ENCODE results near the gene ECT2. TPM values are rescaled to one million over a fixed set of nuclear protein-coding genes. Genes with fewer than 3 reads are reported as not detected.

ECT2 gene
- total RNA-seq, 2 donors from 2014 or later = 2.2 to 4.2 TPM

DNA sequence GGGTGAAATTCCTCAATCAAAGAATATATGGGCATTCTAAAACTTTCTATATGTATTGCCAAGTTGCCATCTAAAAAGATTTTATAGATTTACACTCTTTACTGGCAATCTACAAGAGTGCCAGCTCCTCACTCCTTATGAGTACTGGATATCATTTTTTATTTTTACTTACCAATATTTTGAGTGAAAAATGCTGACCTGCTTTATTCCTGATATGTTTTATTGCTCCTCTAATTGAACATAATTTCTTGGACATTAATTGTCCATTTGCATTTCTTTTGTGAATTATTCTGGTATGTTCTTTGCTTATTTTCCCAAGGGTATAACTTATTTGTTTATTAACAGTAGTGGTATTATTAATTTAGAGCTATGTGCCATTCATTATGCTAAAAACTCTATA is 96.8 kb downstream of the ECT2 start:
- H3K4me3 ChIP-seq = no peak overlapping the region
- no peaks in the 10 kb centered on the region for H3K27me3 ChIP-seq
- TF ChIP-seq, protein P1, sequence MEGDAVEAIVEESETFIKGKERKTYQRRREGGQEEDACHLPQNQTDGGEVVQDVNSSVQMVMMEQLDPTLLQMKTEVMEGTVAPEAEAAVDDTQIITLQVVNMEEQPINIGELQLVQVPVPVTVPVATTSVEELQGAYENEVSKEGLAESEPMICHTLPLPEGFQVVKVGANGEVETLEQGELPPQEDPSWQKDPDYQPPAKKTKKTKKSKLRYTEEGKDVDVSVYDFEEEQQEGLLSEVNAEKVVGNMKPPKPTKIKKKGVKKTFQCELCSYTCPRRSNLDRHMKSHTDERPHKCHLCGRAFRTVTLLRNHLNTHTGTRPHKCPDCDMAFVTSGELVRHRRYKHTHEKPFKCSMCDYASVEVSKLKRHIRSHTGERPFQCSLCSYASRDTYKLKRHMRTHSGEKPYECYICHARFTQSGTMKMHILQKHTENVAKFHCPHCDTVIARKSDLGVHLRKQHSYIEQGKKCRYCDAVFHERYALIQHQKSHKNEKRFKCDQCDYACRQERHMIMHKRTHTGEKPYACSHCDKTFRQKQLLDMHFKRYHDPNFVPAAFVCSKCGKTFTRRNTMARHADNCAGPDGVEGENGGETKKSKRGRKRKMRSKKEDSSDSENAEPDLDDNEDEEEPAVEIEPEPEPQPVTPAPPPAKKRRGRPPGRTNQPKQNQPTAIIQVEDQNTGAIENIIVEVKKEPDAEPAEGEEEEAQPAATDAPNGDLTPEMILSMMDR (IDR thresholded peaks at IDR 0.05) = no peak

DNA sequence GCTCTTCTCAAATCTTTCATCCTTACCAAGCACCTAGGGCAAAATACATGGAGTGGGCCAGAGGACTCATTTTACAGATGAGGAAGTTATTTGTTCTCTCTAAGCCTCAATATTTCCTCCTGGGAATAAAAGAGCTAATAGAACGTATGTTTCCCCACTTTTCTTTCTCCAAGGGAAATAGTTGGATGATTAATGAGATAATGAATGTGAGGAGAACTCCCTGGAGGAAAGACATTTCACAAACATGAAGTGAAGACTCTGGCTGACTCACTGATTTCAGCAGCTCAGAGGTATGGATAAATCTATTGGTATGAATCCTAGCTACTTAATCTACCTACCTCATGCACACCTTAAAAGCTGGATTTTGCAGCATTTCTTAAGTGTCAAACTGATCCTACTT is 98.4 kb downstream of the ECT2 start:
- no peak overlapping the region for H3K27ac ChIP-seq
- H3K36me3 ChIP-seq = no peaks in the 10 kb centered on the region
- no peaks in the 10 kb centered on the region for H3K9me3 ChIP-seq
- DNase-seq (ENCODE audit: low spot score) = no peak
- TF ChIP-seq, protein P1 (IDR thresholded peaks at IDR 0.05) = no peak
- H3K4me1 ChIP-seq = no peaks in the 10 kb centered on the region
- H3K4me3 ChIP-seq = no peak overlapping the region
- H3K27me3 ChIP-seq = no peaks in the 10 kb centered on the region

More for the DNA sequence above, 96.8 kb downstream of the ECT2 start:
- DNase-seq (ENCODE audit: low spot score) = no peak
- H3K9me3 ChIP-seq = no peaks in the 10 kb centered on the region
- no peak overlapping the region for H3K27ac ChIP-seq
- H3K36me3 ChIP-seq = no peaks in the 10 kb centered on the region
- no peaks in the 10 kb centered on the region for H3K4me1 ChIP-seq

DNA sequence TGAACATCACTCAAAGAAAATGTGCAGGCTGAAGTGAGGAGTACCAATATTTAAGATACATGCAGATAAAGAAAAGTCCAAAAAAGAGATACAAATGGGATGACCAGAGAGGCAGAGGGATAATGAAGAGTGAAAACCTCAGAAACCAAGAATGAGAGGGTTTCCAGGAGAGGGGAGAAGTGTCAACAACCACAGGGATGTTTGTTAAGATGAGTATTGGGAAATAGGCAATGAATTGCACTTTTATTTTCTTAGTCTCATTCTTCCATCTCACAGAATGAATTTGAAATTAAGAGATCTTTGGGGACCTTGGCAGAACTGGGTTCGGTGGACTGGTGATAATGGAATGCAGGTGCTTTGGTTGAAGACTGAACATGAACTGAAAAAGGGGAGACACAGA is 102.5 kb downstream of the ECT2 start:
- H3K36me3 ChIP-seq = no peaks in the 10 kb centered on the region
- no peak overlapping the region for H3K27ac ChIP-seq
- TF ChIP-seq, protein P1 (IDR thresholded peaks at IDR 0.05) = no peak
- peaks cover 0 to 13% of the 10 kb centered on the region in 2 donors for H3K4me1 ChIP-seq
- no peak overlapping the region for H3K4me3 ChIP-seq
- no peaks in the 10 kb centered on the region for H3K9me3 ChIP-seq
- no peak for DNase-seq (ENCODE audit: low spot score)
- no peaks in the 10 kb centered on the region for H3K27me3 ChIP-seq

DNA sequence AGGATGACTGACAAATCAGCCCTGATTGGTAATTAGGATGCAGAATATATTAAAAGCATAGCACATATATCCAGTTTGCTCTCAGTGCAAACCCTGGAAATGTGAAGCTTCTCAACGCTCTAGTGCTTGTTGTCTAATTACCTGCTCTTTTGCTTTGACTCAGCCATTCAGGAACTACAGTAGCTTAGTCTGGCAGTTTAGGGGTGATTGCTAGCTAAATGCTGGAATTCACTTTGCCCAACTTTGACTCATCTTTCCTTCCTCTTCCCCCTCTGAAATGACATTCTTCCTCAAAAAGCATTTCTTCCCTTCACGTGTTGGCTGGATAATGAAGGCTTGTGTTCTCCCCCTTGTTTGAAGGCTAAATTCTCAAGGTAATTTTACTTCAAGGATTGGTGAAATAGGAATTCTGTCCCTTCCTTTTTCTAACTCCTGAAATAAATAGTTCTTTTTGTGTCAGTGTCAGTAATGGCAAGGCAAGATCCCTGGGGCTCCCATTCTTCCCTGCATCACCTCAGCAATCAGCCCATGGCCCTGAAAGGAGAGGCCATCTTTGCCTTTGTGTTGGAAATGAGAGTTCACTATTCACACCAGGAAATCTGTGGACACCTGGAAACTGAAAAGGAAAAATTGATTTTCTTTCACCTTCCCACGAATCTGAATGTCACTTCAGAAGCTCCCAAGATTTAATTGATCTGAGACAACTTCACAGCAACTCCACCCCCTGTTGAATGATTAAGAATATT is 103.6 kb downstream of the ECT2 start:
- peaks cover 0 to 13% of the 10 kb centered on the region in 2 donors for H3K4me1 ChIP-seq
- no peaks in the 10 kb centered on the region for H3K36me3 ChIP-seq
- TF ChIP-seq, protein P1 (IDR thresholded peaks at IDR 0.05) = no peak
- no peak for DNase-seq (ENCODE audit: low spot score)
- no peak overlapping the region for H3K27ac ChIP-seq
- H3K4me3 ChIP-seq = no peak overlapping the region
- H3K9me3 ChIP-seq = no peaks in the 10 kb centered on the region
- H3K27me3 ChIP-seq = no peaks in the 10 kb centered on the region

DNA sequence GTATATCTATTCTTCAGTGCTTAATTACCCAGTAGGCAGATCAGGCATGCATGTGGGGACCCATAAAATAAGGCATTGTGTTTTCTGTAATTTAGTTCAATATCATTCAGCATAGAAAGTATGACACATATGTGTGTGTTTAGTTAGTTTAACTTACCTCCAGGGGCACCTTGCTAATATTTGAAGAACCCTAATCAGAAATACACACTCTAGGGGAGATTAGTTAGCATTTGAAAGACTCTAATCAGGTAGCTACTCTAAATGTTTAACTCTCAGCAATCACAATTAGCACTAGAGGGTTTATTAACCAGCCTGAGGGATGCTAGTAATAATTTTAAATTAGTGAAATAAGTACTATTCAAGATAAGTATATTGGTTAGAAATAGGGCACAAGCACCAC is 104.5 kb downstream of the ECT2 start:
- no peak for DNase-seq (ENCODE audit: low spot score)
- H3K27me3 ChIP-seq = no peaks in the 10 kb centered on the region
- no peaks in the 10 kb centered on the region for H3K36me3 ChIP-seq
- peaks cover 0 to 13% of the 10 kb centered on the region in 2 donors for H3K4me1 ChIP-seq
- H3K27ac ChIP-seq = no peak overlapping the region
- TF ChIP-seq, protein P1 (IDR thresholded peaks at IDR 0.05) = no peak
- no peaks in the 10 kb centered on the region for H3K9me3 ChIP-seq
- no peak overlapping the region for H3K4me3 ChIP-seq
